GM21390 (cell line): ENCODE results near the gene FHOD3.
A peak's percentile ranks its signal among the peaks of the same experiment; 100 is the strongest.
"Not testable (repeated sequence)": the region's sequence is repeated elsewhere in the genome, so short reads cannot be mapped to it uniquely, and the experiment has no call there.

Experiments
- ATAC-seq: cut with Tn5 transposase; IDR thresholded peaks from one replicate; pipeline ENCODE4 v1.9.1; 2021; ENCODE audit not compliant: unreplicated experiment

Gene FHOD3

DNA sequence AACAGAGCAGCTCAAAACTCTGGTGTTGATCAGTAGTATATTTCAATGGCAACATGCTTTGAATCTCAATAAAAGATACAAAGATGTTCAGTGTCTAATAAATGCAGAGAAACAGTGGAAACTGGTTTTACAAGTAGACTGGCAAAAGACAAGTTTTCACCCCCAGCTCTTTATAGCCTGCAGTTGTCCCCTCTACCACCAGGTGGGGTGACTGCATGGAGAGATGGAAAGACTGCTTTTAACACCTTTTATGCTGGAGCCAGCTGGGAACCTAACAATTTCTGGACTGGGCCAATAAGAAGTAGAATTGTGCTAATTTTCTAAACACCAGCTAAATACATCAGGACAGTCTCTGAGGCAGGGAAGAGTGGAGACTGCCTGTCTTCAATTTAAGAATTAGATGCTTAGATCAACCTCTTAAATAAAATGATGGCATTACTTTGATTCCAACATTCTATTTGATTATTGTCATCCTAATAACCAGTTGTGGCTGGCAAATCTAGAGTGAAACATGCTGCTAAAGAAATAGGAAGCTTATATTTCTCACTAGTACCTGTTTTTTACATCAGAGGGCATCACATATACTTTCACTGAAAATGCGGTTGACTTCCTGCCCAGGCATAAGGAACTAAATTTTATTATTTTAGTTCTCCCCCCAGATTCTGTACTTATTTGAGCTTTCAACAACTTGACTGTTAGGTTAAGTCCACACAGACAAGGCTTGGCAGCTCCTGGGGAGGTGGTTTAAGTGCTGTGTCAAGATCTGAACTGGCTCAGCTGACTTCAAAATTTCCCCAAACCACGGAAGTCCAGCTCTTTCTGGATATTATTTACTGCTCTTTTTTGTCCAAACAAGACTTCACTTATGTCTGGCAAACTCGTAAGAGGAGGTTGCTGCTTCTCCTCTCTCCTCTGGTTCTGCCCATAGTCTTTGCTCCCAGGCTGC, 390.8 kb downstream of the FHOD3 start:
- ATAC-seq: peak; percentile 81

DNA sequence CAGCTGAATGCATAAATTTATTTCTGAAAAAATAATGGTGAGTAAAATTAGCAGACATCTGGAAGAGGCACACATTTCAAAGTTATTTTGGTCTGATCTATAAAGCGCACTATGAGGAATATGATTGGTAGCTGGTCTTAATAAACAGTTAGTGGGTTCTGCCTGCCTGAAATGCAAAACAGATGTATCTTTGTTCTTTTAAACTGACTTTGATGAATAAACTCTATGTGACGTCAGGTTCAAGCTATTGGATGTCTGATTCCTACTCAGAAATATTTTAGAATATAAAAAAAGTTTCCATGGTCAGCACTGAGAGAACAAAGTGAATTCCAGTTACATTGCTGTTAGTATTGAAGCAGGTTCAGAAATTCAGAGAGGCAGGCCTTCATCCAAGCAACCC, 394.9 kb downstream of the FHOD3 start:
- no peak for ATAC-seq

DNA sequence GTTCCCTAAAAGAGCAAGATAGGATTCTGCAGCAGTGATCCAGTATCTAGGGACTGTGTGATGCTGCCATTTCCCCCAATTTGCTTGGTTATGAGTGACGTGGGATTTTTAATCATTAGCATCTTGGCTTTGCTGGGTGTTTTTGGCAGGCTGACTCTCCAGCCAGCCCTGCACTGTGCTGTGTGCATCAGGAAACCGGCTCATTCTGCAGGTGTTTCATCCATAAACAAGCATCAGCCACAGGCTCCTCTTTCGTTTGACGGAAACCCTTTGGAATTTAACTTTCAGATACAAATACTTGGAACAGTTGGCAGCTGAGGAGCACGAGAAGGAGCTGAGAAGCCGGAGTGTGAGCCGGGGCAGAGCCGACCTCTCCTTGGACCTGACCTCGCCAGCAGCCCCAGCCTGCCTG, 395.4 kb downstream of the FHOD3 start:
- ATAC-seq: no peak

DNA sequence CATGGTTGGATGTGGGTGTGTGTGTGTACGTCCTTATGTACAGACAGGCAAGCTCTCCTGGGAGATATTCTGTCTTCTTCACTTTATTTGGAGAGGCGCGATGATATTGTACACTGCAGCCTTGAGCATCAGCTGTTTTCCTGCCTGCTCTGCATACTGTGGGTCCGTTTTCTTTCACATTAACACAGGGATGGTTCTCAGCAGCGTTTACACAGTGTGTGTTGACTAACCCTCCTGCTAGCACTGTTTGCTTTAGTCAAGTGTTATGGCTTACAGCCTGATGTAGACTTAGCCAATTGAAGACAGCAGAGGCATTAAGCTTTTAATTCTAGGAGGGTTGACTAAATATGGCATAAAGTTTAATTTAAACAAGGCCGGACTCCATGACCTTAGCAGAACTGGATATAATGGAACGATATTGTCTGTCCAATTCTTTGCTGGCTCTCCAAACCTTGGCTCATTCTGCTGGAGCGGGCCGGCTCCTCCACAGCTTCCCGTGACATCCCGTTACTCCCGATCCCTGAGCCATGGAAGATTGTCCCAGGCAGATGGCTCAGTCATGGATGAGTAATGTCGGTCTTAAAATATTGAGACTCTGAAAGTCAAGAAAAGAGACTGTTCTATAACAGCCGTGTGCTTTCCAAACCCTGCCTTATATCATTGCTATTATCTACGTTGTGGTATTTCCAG, 396.6 kb downstream of the FHOD3 start:
- ATAC-seq: no peak

DNA sequence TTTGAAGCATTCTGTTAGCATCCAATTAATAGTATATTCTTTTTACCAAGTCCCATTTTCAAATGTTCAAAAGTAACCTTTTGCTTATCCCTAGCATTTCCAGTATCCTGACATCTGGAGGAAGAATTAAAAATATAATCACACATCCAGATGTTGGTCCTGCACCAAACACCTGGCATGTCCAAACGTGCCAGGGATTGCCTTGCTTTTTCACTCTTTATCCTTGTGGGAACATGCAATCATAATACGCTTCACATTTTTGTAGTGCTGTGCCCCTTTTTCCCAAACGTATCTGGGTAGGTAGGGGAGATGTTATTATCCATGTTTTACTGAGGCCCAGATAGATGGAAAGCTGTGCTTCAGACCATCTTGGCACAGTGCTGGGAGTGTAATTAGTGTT, 398.3 kb downstream of the FHOD3 start:
- ATAC-seq: no peak

DNA sequence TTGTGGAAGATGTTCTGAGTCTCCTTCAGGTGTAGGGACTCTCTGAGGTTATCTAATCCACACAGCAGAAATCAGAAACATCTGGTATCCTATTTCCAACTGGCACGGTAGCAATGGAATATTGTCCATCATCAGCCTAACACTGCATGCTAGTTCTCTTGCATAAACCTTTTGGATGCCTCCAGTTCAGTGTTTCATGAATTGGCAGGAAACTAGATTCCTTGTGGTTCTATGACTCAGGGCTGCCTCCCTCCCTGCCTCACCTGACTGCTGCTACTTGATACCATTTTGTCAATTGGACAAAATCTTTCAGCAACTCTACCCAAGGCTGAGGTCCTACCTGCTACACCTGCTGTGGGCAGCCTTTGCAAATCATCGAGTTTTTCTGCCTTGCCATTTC, 400.4 kb downstream of the FHOD3 start:
- ATAC-seq: no peak

DNA sequence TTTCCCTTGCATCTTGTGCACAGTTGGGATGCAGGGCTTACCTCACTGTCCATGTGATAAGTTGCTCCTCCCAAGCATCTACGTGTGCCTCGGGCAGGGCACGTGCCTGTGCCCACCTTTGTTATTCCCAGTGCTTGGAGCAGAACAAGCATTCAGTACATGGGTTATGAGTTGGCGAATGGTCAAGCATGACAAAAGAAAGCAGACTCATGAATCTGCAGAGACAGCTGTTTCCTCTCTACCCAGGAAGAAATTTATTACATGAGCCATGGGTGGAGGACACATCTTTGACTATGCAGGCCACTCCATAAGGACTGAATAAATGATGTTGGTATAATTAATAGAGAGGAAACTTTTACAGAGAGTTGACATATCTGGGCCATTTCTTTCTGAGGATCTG, 403.4 kb downstream of the FHOD3 start:
- ATAC-seq: no peak

DNA sequence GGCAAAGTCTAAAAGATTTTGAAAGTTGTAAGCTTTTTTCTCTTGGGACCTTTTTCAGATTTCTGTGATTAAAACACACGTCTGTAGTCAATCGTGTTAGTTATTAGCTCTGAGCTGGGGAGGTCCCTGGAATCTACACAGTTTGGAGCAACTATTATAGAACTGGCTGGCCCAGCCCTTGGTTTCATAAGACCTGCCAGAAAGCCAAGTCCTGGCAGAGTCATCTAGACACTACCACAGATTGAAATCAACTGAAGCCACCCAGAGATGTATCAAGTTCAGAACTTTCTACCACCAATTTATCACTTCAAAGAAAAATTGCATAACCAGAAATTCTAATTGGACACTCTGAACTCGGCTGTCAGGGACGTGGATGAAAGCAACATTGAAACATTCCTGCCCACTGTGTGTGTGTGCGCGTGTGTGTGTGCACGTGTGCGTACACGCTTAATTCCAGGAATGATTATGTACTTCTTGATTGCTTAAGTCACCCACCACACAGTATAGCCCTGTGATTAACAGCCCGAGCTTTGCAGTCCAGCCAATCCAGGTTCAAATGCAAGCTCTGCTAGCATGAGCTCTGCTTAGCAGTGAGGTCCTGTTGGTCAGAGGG, 405.0 kb downstream of the FHOD3 start:
- ATAC-seq: no peak

DNA sequence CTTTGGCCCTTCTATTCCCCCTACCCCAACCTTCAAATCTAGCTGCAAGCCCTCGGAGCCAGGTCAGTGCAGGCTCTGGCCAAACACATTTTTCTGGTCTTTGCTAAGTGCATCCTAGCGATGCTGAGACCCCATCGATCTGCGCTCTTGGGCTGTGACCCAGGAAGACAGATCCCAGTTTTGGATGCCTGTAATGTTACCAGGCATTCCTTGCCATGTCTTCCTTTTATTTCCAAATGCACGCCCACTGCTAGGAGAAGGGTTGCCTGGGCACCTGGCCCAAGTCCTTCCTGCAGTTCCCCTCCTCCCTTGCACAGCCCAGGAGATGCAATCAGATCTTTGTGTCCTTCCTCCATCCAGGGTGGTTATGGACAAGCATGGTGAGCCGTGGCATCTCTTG, 406.6 kb downstream of the FHOD3 start:
- ATAC-seq: no peak

DNA sequence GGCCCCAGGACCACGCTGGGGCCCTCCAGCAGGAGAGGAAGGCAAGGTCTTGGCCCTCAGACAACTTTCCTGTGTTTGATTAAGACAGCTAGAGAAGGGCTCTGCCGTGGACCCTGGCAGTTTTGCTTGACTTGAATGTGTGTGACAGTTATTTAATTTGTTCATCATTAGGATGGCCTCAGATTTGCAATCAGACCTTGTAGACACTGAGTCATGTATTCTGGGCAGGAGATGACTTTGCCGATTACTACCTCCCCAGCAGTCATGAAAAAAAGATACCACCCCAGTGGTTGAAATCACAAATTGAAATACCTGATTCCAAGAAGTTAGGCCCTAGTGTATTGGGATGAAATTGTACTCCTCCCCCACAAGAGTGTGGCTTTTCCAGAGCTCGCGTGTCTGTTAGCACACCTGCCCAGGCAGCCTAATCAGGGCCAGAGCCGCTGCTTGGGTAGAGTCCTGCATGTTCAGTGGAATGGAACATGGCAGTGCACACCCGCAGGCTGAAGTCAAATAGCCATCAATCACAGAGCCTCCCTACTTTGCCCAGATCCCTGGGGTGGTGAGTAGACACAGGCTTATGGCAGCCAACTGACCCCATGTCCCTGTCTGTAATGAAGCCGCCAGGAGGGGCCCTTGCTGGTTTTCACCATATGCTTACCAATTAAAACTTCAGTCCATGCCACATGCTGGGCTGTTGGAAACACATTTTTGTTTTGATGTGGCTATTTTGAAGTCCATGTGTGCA, 408.8 kb downstream of the FHOD3 start:
- no peak for ATAC-seq

DNA sequence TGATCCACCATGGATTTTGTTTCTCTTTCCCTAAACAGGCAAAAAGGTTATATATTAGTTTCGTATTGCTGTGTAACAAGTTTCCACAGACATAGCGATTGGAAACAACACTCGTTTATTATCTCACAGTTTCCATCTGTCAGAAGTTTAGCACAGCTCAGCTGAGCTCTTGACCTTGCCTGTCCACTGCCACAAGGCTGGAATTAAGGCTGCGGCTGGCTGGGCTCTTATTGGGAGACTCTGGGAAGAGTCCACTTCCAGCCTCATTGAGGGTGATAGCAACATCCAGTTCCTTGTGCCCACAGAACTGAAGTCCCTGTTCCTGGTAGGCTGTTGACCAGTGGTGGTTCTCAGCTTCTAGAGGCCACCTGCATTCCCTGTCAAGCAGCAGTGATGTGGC, 410.9 kb downstream of the FHOD3 start:
- ATAC-seq: no peak

DNA sequence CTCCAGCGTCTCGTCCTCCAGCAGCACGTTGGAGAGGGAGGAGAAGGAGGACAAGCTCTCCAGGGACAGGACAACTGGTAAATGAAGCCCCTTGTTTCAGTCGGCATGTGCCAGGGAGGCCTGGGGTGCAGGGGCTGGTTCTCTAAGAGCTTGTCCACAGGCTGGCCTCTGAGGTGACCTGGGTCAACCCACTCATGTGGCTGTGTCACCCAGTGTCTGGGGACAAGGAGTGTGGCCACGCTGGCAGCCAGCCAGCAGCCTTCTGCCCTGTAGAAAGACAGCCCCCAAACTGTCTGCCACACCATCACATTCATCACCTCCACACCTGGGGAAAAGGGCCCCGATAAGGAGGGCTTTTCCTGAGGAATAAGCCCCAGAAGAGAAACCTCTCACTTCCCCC, 411.8 kb downstream of the FHOD3 start:
- no peak for ATAC-seq

DNA sequence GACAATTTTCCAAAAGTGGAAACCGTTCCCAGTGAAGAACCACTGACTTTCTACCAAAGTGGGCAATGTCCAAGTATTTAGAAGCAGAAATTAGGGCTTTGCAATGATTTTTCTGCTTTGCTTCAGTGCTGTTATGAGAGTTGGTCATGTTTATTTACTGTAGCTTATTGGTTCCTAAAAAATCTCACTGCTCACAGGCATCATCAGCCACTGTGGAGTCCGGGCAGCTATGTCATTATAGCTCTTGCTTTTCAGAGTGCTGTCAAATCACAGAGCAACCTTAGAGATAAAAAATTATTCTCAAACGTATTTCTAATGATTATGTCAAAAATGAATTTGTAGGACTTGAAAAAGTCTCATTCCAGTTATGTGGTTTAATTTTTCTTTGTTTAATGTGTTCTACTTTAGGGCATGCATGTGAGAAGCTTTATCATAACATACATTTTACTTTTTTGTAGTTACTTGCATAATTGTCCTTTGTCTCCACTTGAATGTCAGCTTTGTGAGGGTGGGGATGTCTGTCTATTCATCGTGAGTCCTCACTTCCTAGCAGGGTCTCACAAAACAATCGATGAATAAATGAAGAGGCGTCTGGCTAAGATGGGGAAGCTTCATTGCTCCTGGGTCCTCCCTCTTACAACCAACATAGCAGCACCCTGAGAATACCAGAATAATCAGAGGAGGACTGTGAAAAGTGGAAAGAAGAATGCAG, 413.7 kb downstream of the FHOD3 start:
- no peak for ATAC-seq

DNA sequence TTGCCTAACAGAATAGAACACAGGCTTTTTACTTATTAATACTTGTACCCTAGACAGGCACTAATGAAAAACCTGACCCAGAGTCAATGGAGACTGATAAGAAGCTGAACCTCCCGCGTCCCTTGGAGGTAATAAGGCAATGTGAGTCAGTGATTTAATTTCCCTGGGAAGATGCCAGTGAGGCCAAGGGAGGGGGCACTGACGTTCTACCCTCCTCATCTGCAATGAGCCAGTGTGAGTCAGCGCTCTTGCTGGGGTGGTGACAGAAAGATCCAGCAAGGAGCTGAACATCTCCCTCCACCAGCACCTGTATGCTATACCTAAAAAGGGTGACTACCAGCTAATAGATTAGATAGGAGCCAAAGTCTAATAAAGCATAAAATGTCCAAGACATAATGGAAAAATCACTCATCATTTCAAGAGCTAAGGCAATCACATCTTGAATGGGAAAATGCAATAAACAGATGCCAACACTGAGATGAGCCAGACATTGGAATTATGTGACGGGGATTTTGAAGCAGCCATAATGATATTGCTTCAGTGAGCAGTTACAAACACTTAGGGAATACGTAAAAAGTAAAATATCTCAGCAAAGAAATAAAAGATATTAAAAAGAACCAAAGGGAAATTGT, 414.4 kb downstream of the FHOD3 start:
- ATAC-seq: no peak

DNA sequence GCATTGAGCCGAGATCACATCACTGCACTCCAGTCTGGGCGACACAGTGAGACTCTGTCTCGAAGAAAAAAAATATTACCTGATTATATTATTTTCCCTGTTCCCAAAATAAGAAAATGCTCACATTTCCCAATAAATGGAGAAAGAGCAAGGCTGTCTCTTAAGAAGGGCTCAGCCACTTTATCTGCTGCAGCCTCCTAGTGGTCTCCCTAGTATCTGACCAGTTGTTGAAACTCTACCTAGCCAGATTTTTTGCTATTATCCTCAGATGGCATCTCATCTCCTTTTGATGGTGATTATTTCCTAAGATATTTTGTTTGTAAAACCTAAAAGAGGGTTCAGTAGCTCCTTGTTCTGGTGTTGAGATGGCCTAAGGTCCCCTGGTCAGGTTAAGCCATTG, 417.0 kb downstream of the FHOD3 start:
- no peak for ATAC-seq

DNA sequence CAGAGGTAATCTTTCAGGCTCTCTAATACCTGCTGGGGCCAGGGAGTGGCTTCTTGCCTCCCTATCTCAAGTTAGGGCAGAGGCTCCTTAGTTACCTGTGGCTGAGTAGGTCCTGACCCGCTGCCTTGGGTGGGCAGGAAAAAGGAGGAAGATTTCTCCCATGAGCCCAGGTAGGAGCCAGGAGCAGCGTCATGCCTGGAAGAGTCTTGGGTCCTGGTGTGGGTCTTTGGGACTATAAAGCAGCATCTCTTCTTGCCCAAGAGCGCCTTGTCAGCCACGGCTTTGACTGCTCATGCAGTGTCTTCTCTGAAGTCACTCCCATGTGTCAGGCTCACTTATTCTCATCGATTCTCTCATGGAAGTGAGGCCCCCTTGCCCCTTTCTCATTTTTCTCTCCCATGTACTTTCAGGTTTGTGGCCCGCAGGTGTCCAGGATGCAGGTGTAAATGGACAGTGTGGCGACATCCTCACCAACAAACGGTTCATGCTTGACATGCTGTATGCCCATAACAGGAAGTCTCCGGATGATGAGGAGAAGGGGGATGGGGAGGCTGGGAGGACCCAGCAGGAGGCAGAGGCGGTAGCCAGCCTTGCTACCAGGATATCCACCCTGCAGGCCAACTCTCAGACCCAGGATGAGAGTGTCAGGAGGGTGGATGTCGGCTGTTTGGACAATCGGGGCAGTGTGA, 420.1 kb downstream of the FHOD3 start:
- no peak for ATAC-seq

DNA sequence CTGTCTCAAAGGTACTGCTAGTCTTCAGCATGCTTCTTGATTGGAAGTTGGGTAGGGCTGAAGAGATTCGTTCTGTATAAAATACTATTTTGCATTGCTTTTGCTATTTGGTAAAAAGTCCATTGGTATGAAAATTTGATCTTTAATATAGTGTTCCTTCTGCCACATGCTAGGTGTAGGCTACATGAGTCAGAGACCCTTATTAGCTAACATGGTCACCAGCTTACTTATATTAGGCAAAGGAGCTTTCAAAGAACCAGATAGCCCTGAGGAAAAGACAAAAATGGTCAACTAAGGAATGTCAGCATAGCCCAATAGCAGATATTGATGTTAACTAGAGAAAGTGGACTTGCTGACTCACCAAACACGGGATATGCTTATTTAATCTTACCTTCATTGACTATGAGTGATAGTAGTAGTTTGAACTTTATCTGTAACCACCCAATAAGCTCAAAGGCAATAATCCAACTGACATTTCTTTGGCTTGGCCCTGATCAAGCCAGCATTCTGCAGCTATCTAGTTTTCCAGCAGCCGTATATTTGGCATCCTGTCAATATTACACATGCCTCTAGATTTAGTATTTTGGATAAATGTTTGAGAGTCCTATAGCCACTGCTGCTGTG, 421.3 kb downstream of the FHOD3 start:
- no peak for ATAC-seq

DNA sequence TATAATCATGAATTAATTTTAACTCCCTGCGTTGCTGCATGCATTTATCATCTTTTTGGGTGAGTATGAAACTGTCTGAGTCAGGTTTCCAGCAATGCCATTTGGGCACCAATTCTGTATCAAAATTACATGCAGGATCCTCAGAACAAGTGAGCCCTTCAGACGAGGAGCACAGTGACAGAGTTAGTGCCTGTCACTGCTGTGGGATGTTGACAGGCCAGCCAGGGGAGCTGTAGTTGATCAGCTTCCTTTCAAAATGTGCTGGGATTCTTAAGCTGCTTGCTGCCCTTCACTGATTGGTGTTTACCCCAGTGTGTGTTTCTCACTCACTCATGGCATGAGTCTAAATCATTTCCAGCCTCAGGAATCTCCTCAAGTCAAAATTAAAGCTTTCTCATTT, 422.1 kb downstream of the FHOD3 start:
- ATAC-seq: no peak

DNA sequence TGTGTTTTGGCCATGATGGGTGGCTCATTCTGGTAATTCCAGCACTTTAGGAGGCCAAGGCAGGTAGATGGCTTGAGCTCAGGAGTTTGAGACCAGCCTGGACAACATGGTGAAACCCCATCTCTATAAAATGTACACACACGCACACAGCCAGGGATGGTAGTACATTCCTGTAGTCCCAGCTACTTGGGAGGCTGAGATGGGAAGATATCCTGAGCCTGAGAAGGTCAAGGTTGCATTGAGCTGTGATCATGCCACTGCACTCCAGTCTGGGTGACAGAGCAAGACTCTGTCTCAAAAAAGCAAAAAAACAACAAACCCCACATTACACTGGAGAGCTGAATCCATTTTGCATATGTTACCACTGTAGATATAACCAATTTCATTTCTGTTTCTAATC, 423.8 kb downstream of the FHOD3 start:
- not testable (repeated sequence) for ATAC-seq
